Measurements from ENCODE around the gene SND1. TPM values are rescaled to one million over a fixed set of nuclear protein-coding genes. Genes with fewer than 3 reads are reported as not detected.

Gene SND1
- total RNA-seq, 1 experiment from 2014 or later = 218 TPM

DNA sequence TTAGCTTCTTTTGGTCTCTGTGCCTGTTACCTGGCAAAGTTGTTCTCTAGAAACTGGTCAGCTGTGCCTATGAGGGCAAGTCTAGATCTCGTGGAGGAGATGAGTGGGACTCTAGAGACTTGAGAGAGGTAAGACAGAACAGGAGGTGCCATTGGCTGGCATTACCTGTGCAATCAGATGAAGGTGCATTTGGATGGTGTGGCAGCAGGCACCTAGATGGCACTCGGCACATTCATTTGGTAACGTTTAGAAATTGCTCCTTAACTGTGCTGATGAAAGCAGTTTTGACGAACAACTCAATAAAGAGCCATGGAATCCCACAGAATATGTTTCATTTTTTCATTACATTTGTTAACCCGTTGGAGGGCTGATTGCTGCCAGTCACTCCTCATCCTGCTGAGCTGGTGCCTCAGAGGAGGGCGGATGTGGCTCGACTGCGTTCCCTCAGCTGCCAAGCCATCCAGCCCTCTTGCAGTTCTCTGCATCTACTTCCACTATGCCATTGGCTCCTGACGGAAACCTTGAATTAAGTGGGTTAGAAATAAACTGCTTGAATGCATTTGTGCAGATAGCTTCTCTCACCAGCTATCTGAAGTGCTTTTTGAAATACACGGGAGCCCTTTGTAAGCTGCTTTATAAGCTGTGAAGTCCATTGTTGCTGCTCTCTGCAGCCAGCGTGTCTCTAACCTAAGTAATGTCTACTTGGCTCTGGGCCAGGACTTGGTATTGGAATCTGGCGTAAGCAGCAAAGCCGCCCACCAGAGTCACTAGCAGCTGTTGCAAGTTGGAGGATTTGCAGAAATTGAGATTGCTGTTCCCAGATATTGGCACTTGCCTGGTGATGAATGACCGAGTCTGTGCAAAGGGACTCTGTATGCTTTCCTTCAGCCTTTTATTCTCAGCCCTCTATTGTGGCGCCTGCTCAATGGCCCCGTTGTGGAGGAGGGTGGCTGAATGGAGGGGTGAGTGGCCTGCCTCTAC lies 291.8 kb downstream of the SND1 start:
- Histone ChIP-seq H4K8ac (replicated peaks; ENCODE audit: insufficient read length, low read depth, low read length) (no peak overlapping the region), H3K23me2 (ENCODE audit: insufficient read length, low read depth, low read length, poor library complexity, severe bottlenecking) (no peaks in the 10 kb centered on the region), H4K91ac (ENCODE audit: insufficient read length, low read depth, low read length) (no peak overlapping the region), H3K4me1 (ENCODE audit: insufficient read depth, low read length) (peaks cover 3% of the 10 kb centered on the region; the same call in 1 of the 2 replicates), H3K27me3 (ENCODE audit: insufficient read depth, low read length) (no peaks in the 10 kb centered on the region), H2BK20ac (ENCODE audit: low read depth, low read length, poor library complexity, severe bottlenecking) (no peak overlapping the region), H3T11ph (ENCODE audit: low read length) (no peak overlapping the region), H3K79me2 (ENCODE audit: insufficient read depth, low read length) (no peaks in the 10 kb centered on the region), H3K14ac (ENCODE audit: insufficient read depth, low read length) (no peak overlapping the region), H2BK15ac (ENCODE audit: low read depth, low read length) (no peak overlapping the region), H4K20me1 (ENCODE audit: control insufficient read depth, insufficient read depth, insufficient read length) (no peaks in the 10 kb centered on the region), H3K9me3 (ENCODE audit: control insufficient read depth, low read depth, low read length) (no peaks in the 10 kb centered on the region), H3K4ac (ENCODE audit: low read depth, low read length) (no peak overlapping the region), H3K9ac (ENCODE audit: extremely low read depth, insufficient read length, low read length) (no peak overlapping the region), H2BK120ac (ENCODE audit: low read depth, low read length, poor library complexity, severe bottlenecking) (no peak overlapping the region), H3K56ac (ENCODE audit: insufficient read length, low read depth, low read length) (no peak overlapping the region), H3K79me1 (ENCODE audit: insufficient read depth, low read depth, low read length, poor library complexity, severe bottlenecking) (no peaks in the 10 kb centered on the region), H2AFZ (ENCODE audit: low read length) (no peak overlapping the region), H3K4me2 (ENCODE audit: insufficient read depth, insufficient read length, low read length) (no peak overlapping the region), H3K23ac (ENCODE audit: insufficient read length, low read depth, low read length) (no peak overlapping the region), H3K27ac (ENCODE audit: insufficient read length, low read depth, low read length) (no peak overlapping the region), H2BK5ac (ENCODE audit: insufficient read length, low read length) (no peak overlapping the region), H2BK12ac (ENCODE audit: insufficient read length, low read depth, low read length) (no peak overlapping the region), H2AK5ac (ENCODE audit: insufficient read length, low read length) (no peak overlapping the region), H3K18ac (ENCODE audit: insufficient read length, low read depth, low read length) (no peak overlapping the region), H4K5ac (ENCODE audit: insufficient read length, low read depth, low read length) (no peak overlapping the region)
- no CpG with 5 or more reads among the region's 16 CpGs for WGBS (ENCODE audit: extremely low coverage, insufficient read length, low lambda C conversion rate)
- Mint-ChIP-seq H3K4me3 (no peak overlapping the region), H3K4me1 (peaks cover 23 to 24% of the 10 kb centered on the region in 2 experiments), H3K9me3 (no peaks in the 10 kb centered on the region), H3K36me3 (ENCODE audit: insufficient read depth in 1 of 3, low read depth in 3 of 3) (peaks cover 2 to 16% (median 7%) of the 10 kb centered on the region in 3 experiments; a peak in 5 of 7 replicates), H3K27ac (peak overlapping the region in 1 of 3 experiments; percentile 59; a peak in 2 of 7 replicates), H3K27me3 (ENCODE audit: low read depth) (no peaks in the 10 kb centered on the region)
- no peak for DNase-seq
- TF ChIP-seq, protein P1, sequence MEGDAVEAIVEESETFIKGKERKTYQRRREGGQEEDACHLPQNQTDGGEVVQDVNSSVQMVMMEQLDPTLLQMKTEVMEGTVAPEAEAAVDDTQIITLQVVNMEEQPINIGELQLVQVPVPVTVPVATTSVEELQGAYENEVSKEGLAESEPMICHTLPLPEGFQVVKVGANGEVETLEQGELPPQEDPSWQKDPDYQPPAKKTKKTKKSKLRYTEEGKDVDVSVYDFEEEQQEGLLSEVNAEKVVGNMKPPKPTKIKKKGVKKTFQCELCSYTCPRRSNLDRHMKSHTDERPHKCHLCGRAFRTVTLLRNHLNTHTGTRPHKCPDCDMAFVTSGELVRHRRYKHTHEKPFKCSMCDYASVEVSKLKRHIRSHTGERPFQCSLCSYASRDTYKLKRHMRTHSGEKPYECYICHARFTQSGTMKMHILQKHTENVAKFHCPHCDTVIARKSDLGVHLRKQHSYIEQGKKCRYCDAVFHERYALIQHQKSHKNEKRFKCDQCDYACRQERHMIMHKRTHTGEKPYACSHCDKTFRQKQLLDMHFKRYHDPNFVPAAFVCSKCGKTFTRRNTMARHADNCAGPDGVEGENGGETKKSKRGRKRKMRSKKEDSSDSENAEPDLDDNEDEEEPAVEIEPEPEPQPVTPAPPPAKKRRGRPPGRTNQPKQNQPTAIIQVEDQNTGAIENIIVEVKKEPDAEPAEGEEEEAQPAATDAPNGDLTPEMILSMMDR (conservative IDR thresholded peaks at IDR 0.05) = no peak

All from H9 (cell line).